GM12874 (cell line): Measurements from ENCODE around the gene IGLON5.

Experiments used
- CTCF ChIP-seq: IDR thresholded peaks from 2 replicates; pipeline ENCODE4 v1.5.1; 2011; ENCODE audit warnings: low read depth, mild to moderate bottlenecking, control low read depth, low read length, moderate library complexity; ENCODE audit not compliant: insufficient read depth

IGLON5 gene

GRCh38 chr19:51375504-51376221, 64.2 kb downstream of the IGLON5 start:
- no peak for TF ChIP-seq CTCF

- TF ChIP-seq CTCF = no peak
Measured at GRCh38 chr19:51377422-51377821, 66.0 kb downstream of the IGLON5 start.

GRCh38 chr19:51380379-51380778, 68.9 kb downstream of the IGLON5 start:
- no peak for TF ChIP-seq CTCF
